Measurements from ENCODE around the gene RNGTT. TPM values are rescaled to one million over a fixed set of nuclear protein-coding genes. Genes with fewer than 3 reads are reported as not detected.

Gene RNGTT
- polyA plus RNA-seq, 1 donor from 2014 or later = 37.7 TPM

- Mint-ChIP-seq H3K27me3 (no peaks in the 10 kb centered on the region), H3K4me3 (no peak overlapping the region), H3K36me3 (peaks cover 6% of the 10 kb centered on the region), H3K4me1 (peaks cover 6 to 24% (median 10%) of the 10 kb centered on the region in 3 donors), H3K27ac (no peak overlapping the region), H3K9me3 (peaks cover 0 to 1% (median 0%) of the 10 kb centered on the region in 3 donors)
These were observed 260.4 kb downstream of the RNGTT start for GRCh38 chr6:88702956-88703556.

- Mint-ChIP-seq H3K9me3 (peaks cover 1 to 10% (median 4%) of the 10 kb centered on the region in 3 donors), H3K4me1 (peaks cover 0 to 9% (median 4%) of the 10 kb centered on the region in 3 donors), H3K4me3 (no peak overlapping the region), H3K36me3 (peaks cover 7% of the 10 kb centered on the region), H3K27me3 (no peaks in the 10 kb centered on the region), H3K27ac (no peak overlapping the region)
These were observed 264.8 kb downstream of the RNGTT start for GRCh38 chr6:88698661-88699060.

- Mint-ChIP-seq H3K27me3 (no peaks in the 10 kb centered on the region), H3K9me3 (peaks cover 1 to 15% (median 4%) of the 10 kb centered on the region in 3 donors)
These were observed 267.5 kb downstream of the RNGTT start for GRCh38 chr6:88695937-88696336.

DNA sequence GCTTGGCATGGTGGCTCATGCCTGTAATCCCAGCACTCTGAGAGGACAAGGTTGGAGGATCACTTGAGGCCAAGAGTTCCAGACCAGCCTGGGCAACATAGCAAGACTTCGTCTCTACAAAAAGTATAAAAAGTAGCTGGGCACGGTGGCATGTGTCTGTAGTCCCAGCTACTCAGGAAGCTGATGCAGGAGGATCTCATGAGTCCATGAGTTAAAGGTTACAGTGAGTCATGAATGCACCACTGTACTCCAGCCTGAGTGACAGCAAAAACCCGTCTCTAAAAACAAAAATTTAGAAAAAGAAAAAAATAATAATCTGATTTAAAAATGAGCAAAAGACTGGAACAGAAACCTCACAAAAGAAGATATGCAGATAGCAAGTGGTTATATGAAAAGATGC is 279.7 kb downstream of the RNGTT start:
- Mint-ChIP-seq H3K27ac (no peak overlapping the region), H3K4me3 (no peak overlapping the region), H3K9me3 (peaks cover 0 to 5% (median 0%) of the 10 kb centered on the region in 3 donors), H3K4me1 (peaks cover 0 to 4% (median 1%) of the 10 kb centered on the region in 3 donors), H3K36me3 (peaks cover 27% of the 10 kb centered on the region), H3K27me3 (no peaks in the 10 kb centered on the region)

More at GRCh38 chr6:88695937-88696336, 267.5 kb downstream of the RNGTT start:
- Mint-ChIP-seq H3K4me3 (peak overlapping the region in 1 of 4 donors; percentile 7), H3K27ac (no peak overlapping the region), H3K4me1 (peaks cover 0 to 10% (median 3%) of the 10 kb centered on the region in 3 donors), H3K36me3 (peaks cover 12% of the 10 kb centered on the region)

GRCh38 chr6:88680654-88681053 is 282.8 kb downstream of the RNGTT start:
- no peaks in the 10 kb centered on the region for H3K9me3 Mint-ChIP-seq
- peaks cover 0 to 5% (median 1%) of the 10 kb centered on the region in 3 donors for H3K4me1 Mint-ChIP-seq
- no peaks in the 10 kb centered on the region for H3K27me3 Mint-ChIP-seq
- no peak overlapping the region for H3K27ac Mint-ChIP-seq
- H3K4me3 Mint-ChIP-seq = no peak overlapping the region
- peaks cover 28% of the 10 kb centered on the region for H3K36me3 Mint-ChIP-seq

- Mint-ChIP-seq H3K27ac (no peak overlapping the region), H3K27me3 (no peaks in the 10 kb centered on the region), H3K4me3 (no peak overlapping the region), H3K36me3 (peaks cover 29% of the 10 kb centered on the region), H3K4me1 (peaks cover 0 to 5% (median 1%) of the 10 kb centered on the region in 3 donors), H3K9me3 (no peaks in the 10 kb centered on the region)
These were observed 283.6 kb downstream of the RNGTT start for GRCh38 chr6:88679841-88680240.

DNA sequence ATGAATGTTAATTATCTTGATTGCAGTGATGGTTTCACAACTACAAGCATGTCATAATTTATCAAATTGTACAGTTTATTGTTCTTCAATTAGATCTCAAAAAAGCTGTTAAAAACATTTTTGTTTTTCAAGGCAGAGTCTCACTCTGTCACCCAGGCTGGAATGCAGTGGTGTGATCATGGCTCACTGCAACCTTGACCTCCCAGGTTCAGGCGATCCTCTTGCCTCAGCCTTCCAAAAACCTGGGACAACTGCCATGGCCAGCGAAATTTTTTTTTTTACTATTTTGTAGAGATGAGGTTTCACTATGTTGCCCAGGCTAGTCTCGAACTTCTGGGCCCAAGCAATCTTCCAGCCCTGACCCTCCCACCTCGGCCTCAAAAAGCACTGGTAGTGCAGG is 286.1 kb downstream of the RNGTT start:
- peaks cover 0 to 5% (median 0%) of the 10 kb centered on the region in 3 donors for H3K4me1 Mint-ChIP-seq

DNA sequence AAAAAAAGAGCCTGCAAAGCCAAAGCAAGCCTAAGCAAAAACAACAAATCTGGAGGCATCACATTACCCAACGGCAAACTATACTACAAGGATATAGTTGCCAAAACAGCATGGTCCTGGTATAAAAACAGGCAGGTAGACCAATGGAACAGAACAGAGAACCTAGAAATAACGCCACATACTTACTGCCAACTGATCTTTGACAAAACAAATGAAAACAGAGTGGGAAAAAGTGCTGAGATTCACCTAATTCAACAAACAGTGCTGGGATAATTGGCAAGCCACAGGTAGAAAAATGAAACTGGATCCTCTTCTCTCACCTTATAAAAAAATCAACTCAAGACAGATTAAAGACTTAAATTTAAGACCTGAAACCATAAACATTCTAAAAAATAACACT is 291.8 kb downstream of the RNGTT start:
- Mint-ChIP-seq H3K4me3 (no peak overlapping the region), H3K9me3 (peaks cover 10 to 24% (median 16%) of the 10 kb centered on the region in 3 donors), H3K27me3 (no peaks in the 10 kb centered on the region)

More for the DNA sequence above, 286.1 kb downstream of the RNGTT start:
- H3K4me3 Mint-ChIP-seq = no peak overlapping the region
- no peaks in the 10 kb centered on the region for H3K27me3 Mint-ChIP-seq
- H3K36me3 Mint-ChIP-seq = peaks cover 31% of the 10 kb centered on the region
- no peak overlapping the region for H3K27ac Mint-ChIP-seq
- peaks cover under 1 to 3% (median 1%) of the 10 kb centered on the region in 3 donors for H3K9me3 Mint-ChIP-seq

DNA sequence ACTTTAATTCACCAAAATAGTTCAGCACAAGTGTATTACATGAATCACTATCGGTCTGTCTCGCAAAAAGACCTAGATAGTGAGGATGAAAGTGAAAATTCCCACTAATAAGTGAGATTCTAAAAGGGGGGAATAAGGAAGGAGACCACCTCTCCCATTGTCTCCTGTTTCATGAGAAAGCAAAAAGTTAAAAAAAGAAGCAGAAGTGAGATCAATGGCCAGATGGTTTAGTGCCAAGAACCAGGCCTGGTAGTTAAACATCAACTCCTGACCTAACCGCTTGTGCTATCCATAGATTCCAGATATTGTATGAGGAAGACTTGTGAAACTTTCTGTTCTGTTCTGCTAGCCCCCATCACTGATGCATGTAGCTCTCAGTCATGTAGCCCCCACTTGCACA is 293.0 kb downstream of the RNGTT start:
- Mint-ChIP-seq H3K4me3 (peak overlapping the region in 2 of 4 donors; percentile 44 to 49), H3K36me3 (peaks cover 26% of the 10 kb centered on the region), H3K27me3 (no peaks in the 10 kb centered on the region), H3K9me3 (peaks cover 10 to 24% (median 16%) of the 10 kb centered on the region in 3 donors), H3K4me1 (no peaks in the 10 kb centered on the region), H3K27ac (no peak overlapping the region)

More for the DNA sequence above, 291.8 kb downstream of the RNGTT start:
- Mint-ChIP-seq H3K36me3 (peaks cover 30% of the 10 kb centered on the region), H3K27ac (peak overlapping the region in 1 of 3 donors; percentile 7), H3K4me1 (peaks cover 0 to under 1% (median 0%) of the 10 kb centered on the region in 3 donors)

GRCh38 chr6:88669475-88669874 is 293.9 kb downstream of the RNGTT start:
- H3K4me3 Mint-ChIP-seq = no peak overlapping the region
- H3K27me3 Mint-ChIP-seq = no peaks in the 10 kb centered on the region
- no peaks in the 10 kb centered on the region for H3K4me1 Mint-ChIP-seq
- peaks cover 25% of the 10 kb centered on the region for H3K36me3 Mint-ChIP-seq
- H3K27ac Mint-ChIP-seq = no peak overlapping the region
- peaks cover 10 to 24% (median 16%) of the 10 kb centered on the region in 3 donors for H3K9me3 Mint-ChIP-seq

DNA sequence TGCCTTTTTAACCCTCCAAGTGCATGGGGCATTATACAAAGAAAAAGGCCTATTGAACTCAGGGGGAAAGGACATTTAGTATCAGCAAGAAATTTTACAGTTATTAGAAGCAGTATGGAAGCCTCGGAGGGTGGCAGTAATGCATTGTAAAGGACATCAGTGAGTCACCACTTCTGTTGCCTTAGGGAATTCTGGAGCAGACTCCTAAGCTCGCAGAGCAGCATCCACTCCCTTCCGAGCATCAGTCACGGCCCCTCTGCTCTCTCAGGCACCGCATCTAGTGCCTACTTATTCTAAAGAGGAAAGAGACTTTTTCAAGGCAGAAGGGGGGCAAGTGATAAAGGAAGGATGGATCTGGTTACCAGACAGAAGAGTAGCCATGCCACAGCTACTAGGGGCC is 296.5 kb downstream of the RNGTT start:
- peaks cover 13 to 27% (median 18%) of the 10 kb centered on the region in 3 donors for H3K9me3 Mint-ChIP-seq
- H3K4me1 Mint-ChIP-seq = peaks cover 2 to 9% (median 6%) of the 10 kb centered on the region in 3 donors
- H3K36me3 Mint-ChIP-seq = peaks cover 17% of the 10 kb centered on the region

GRCh38 chr6:88665131-88665530 is 298.3 kb downstream of the RNGTT start:
- Mint-ChIP-seq H3K4me1 (peaks cover 9 to 12% (median 11%) of the 10 kb centered on the region in 3 donors), H3K36me3 (peaks cover 22% of the 10 kb centered on the region), H3K27me3 (no peaks in the 10 kb centered on the region), H3K27ac (no peak overlapping the region), H3K4me3 (no peak overlapping the region), H3K9me3 (peaks cover 7 to 33% (median 18%) of the 10 kb centered on the region in 3 donors)

More for the DNA sequence above, 296.5 kb downstream of the RNGTT start:
- Mint-ChIP-seq H3K4me3 (no peak overlapping the region), H3K27me3 (no peaks in the 10 kb centered on the region), H3K27ac (no peak overlapping the region)

GRCh38 chr6:88663801-88664200 is 299.6 kb downstream of the RNGTT start:
- peaks cover 28% of the 10 kb centered on the region for H3K36me3 Mint-ChIP-seq
- peaks cover 6 to 36% (median 21%) of the 10 kb centered on the region in 3 donors for H3K9me3 Mint-ChIP-seq
- H3K27me3 Mint-ChIP-seq = no peaks in the 10 kb centered on the region
- H3K27ac Mint-ChIP-seq = no peak overlapping the region
- no peak overlapping the region for H3K4me3 Mint-ChIP-seq
- peaks cover 9 to 12% (median 11%) of the 10 kb centered on the region in 3 donors for H3K4me1 Mint-ChIP-seq

GRCh38 chr6:88662653-88663174 is 300.7 kb downstream of the RNGTT start:
- H3K36me3 Mint-ChIP-seq = peaks cover 33% of the 10 kb centered on the region
- H3K27me3 Mint-ChIP-seq = no peaks in the 10 kb centered on the region
- H3K27ac Mint-ChIP-seq = peak overlapping the region in 1 of 3 donors; percentile 85
- peak overlapping the region in 1 of 4 donors; percentile 19 for H3K4me3 Mint-ChIP-seq
- H3K4me1 Mint-ChIP-seq = peaks cover 9 to 12% (median 11%) of the 10 kb centered on the region in 3 donors
- H3K9me3 Mint-ChIP-seq = peaks cover 6 to 41% (median 25%) of the 10 kb centered on the region in 3 donors

GRCh38 chr6:88662163-88662580 is 301.2 kb downstream of the RNGTT start:
- Mint-ChIP-seq H3K27ac (no peak overlapping the region), H3K27me3 (no peaks in the 10 kb centered on the region), H3K4me3 (peak overlapping the region in 2 of 4 donors; percentile 12 to 58), H3K36me3 (peaks cover 35% of the 10 kb centered on the region), H3K4me1 (peaks cover 9 to 12% (median 11%) of the 10 kb centered on the region in 3 donors), H3K9me3 (peaks cover 6 to 41% (median 25%) of the 10 kb centered on the region in 3 donors)

All from IgD-negative memory B cell (primary cell).